HG03439 (cell line): ENCODE data around the gene ANKRD12.
"Not testable (repeated sequence)": the region's sequence is repeated elsewhere in the genome, so short reads cannot be mapped to it uniquely, and the experiment has no call there.

ENCODE experiments used
- ATAC-seq: cut with Tn5 transposase; IDR thresholded peaks from one replicate; pipeline ENCODE4 v1.9.1; 2021; ENCODE audit warnings: mild to moderate bottlenecking, moderate library complexity; ENCODE audit not compliant: unreplicated experiment

Gene ANKRD12

GRCh38 chr18:9136315-9137155 lies at the start of gene ANKRD12:
Gene ANKRD12, plus strand, starts transcription at chr18:9136781. Its CDS starts 45,652 bp downstream, at chr18:9182433.
- ATAC-seq = peak; percentile 82

GRCh38 chr18:9087144-9087543 lies 49.4 kb upstream of the ANKRD12 start:
- ATAC-seq = no peak

GRCh38 chr18:9088252-9088651 lies 48.3 kb upstream of the ANKRD12 start:
- no peak for ATAC-seq

GRCh38 chr18:9088727-9089126 lies 47.9 kb upstream of the ANKRD12 start:
- not testable (repeated sequence) for ATAC-seq

GRCh38 chr18:9090578-9090977 lies 46.0 kb upstream of the ANKRD12 start:
- no peak for ATAC-seq

GRCh38 chr18:9091066-9091476 lies 45.5 kb upstream of the ANKRD12 start:
- no peak for ATAC-seq

DNA sequence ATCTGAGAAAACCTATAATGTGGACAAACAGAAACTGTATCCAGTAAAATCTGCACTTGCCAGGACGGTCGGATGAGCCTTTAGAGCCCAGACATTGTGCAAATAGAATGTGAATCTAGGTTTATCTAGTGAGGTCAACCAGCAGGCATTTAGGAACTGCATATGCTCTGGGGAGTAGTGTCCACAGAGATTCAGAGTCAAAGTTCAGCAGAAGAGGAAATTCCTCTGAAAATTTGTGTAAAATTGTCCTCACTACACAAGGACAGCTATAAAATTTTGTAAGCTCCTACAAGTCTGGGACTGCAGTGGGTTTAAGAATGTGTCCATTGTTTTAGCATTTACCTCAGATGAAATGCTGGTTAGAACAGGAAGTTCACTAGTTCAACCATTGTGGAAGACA lies 43.9 kb upstream of the ANKRD12 start:
- ATAC-seq = no peak

DNA sequence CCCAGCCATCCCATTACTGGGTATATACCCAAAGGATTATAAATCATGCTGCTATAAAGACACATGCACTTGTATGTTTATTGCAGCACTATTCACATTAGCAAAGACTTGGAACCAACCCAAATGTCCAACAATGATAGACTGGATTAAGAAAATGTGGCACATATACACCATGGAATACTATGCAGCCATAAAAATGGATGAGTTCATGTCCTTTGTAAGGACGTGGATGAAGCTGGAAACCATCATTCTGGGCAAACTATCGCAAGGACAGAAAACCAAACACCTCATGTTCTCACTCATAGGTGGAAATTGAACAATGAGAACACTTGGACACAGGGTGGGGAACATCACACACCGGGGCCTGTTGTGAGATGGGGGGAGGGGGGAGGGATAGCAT lies 43.5 kb upstream of the ANKRD12 start:
- not testable (repeated sequence) for ATAC-seq

DNA sequence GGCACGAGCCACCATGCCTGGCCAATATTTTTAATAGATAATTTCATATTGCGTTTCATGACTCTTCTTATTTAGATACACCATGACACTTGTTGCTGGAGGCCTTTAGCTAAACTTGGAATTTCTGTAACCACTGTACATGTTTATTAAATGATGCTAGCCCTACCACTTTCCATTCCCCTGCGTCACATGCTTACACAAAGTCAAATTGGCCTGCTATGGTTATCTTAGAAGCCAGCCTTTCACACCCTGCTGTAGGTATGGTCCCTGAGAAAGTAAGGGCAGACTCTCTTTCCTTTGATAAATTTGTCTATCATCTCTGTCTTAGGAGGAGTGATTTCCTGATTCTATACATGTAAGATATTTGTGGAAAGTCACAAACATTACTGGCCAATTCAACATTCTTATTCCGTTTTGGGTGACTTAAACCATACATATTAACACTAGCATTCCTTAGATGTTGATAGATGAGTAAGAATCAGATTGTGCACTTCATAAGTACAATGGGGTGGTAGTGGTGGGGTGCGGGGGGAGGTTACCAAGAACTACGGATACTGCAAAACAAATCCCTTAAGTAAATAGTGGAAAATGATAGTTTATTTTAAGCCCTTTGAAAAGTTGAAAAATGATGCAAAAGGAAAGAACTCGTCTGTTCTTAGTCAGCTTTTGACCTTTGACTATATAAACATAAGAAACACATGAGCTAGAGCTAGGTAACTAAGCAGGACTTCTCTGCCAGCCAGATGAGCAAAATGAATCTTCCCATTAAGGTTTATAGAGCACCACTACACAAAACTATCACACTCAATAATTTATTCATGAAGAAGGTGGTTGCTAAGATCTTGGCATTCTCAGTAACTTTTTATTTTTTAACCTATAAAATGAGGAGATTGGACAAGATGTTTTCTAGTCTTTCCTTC lies 42.0 kb upstream of the ANKRD12 start:
- ATAC-seq = no peak

- ATAC-seq = peak; percentile 87
Measured at GRCh38 chr18:9095297-9096006, 41.1 kb upstream of the ANKRD12 start.

GRCh38 chr18:9096007-9096371 lies 40.6 kb upstream of the ANKRD12 start:
- ATAC-seq = peak; percentile 4

DNA sequence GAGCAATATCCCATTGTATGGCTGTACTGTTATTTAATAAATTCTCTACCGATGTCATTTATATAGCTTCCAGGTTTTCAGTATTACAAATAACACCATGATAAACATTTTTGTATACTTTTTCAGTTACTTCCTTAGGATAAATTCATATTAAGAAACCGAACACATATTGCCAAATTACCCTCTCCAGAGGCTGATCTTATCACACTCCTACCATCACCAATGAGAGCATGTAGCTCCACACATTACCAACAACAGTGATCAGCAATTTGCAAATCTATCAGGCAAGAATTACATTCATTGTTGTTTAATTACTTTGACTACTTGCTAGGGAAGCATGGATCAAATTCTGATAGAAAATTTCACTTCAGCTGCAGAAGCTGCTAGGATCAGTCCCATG lies 39.9 kb upstream of the ANKRD12 start:
- ATAC-seq = no peak

DNA sequence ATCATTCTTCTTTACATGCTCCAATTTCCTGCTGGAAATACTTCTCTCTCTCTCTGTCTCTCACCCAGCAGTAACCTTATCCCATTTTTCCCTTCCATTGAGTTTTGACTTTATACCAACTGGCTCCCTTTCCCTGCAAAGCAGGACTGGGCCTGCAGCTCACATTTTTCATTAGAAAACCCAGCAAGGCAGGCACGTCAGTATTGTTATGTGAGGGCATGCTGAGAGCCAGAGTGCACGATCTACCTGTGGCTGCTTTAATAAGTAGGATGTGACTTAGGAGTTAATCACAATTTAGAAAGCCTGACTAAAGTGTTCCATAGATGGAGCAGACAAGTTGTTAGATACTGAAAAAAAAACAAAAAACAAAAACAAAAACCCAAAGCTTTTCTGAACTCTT lies 39.2 kb upstream of the ANKRD12 start:
- ATAC-seq = no peak

DNA sequence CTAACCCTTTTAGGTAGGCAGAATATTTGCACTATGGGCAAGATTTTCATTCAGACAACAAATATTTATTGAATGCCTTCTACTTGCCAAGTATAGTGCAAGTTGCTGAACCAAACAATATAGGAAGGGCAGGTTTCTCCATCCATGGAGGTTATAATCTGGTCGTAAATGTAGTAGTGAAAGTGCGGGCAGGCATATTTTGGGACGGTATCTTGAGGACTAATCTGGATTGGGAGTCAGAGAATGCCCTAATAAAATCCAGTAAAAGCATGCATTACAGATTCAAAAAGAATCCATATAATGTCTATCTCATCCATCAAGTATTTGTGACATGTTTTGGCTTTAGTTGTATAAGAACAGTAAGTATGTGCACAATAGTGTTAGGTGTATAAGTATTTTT lies 35.8 kb upstream of the ANKRD12 start:
- ATAC-seq = no peak

DNA sequence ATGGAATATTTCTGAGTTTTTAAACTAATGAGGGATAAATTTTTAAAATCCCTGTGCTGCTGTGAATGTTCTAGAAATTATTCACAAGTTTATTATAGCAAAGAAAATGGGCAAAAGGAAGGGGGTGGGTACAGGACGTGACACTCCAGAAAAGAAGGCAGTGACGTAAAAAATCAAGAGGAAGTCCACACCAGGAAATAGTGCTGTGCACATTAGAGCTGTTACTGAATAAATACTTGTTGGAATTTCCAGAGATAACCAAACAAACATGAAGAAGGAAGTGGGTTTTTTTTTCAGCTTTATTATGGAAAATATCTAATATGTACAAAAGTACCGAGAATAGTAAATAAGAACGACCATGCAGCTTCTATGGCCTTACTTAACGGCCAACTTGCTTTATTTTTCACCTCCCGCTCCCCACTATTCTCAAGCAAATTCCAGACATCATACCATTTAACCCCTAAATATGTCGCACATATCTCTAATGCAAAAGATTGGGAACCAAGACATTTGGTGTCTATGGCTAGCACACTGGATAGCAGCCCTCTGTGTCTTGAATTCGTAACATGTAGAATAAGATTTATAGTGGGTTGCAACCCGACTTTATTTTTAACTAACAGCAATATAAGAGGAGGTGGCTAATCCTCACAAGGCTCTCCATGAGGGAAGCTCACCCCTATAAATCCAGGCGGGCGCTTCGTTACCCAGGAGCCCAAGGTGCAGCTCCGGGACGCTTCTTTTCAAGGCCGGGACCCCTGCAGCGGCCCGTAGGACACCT lies 34.7 kb upstream of the ANKRD12 start:
- ATAC-seq = peak; percentile 7

- peak; percentile 92 for ATAC-seq
Measured at GRCh38 chr18:9102508-9103375, 33.8 kb upstream of the ANKRD12 start, which contains the start of gene NDUFV2. Gene NDUFV2, plus strand, starts transcription at chr18:9102699. Its CDS starts 45 bp downstream, at chr18:9102744.

GRCh38 chr18:9103376-9103873 lies 33.2 kb upstream of the ANKRD12 start:
- ATAC-seq = no peak

DNA sequence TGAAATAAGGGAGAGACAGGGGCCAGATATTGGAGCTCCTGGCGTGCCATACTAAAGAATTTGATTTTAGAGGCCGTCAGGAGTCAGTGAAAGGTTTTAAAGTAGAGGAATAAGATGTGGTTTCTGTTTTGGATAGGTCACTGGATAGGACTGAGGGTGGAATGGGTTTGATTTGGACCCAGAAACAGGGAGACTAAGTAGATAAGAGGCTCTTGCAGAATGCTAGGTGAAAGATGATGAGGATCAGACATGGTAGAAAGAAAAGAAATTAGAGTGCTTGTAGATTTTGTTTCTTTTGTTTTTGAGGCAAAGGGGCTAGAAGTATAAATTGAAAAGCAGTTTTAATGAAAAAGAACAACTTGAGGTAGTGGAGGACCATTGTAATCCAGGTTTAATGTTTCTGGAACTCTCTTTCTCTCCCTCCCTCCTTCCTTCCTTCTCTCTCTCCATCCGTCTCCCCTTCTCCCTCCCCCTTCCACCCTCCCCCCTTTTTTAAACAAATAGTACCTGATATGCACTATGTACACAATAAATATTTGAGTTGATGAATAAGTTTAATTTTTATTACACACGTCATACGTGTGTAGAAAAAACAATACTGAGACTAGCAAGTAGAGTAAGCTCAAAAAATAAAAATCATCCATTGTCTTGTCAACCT lies 32.2 kb upstream of the ANKRD12 start:
- no peak for ATAC-seq

DNA sequence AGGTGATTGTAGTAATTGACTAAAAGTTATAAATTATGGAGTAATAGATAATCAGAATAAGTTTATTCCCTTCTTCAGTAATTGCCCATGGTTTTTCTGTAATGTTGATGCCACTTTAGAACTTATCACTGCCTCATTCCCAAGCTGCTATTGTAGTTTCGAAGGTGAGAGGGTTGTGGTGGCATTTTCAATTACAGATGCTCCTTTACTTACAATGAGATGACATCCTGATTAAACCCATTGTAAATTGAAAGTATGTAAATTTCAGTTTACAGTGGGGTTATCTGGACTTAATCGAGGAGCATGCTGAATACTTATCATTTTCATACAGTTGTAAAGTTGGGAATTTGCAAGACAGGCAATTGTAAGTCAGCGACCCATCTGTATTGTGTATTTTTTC lies 31.2 kb upstream of the ANKRD12 start:
- no peak for ATAC-seq
